ENCODE results near the gene CDR2. TPM values are rescaled to one million over a fixed set of nuclear protein-coding genes. Genes with fewer than 3 reads are reported as not detected.

The CDR2 gene
- 37.4 to 46.3 TPM (median 43.3 TPM) in 5 replicates for total RNA-seq (2022; extraction: Qiagen RNA extraction)

DNA sequence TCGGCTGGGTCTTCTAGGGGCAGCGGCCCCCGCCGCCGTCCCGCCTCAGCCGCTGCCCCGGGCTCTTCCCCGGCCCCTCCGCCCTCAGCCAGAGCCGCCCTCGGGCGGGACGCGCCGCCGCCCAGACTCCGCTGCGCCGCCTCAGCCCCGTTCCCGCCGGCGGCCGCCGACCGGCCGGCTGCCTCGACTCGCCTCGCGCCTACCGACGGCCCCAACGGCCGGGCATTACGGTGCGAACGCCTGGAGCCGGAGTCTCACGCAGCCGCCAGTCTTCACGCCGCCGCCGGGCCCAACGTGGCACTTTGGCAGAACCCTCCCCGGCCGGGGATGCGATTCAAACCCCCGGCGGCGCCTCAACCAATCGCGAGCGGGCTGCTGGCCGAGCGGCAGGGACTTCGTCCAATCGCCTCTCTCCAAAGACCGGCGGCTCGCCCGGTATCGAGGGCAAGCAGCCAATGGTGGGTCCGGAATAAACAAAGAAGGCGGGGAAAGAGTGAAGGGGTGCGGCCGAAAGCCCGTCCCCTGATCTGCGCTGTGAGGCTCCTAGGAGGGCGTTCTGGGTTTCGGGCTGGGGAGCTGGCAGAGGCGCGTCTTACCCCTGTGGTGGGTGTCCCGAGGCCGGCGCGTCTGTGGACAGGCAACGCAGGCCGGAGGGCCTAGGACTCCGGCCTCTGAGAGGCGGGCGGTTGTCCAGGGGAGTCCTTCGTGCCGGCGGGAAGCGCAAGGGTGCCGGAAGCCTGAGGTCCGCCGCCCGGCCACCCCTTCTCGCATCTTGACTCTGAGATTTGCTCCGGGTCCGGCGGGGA lies at the start of gene CDR2:
TSS of gene CDR2 (minus strand) at position 309 of the 806 bp plus-strand sequence. CDS start 310 bp downstream, outside the sequence.

DNA sequence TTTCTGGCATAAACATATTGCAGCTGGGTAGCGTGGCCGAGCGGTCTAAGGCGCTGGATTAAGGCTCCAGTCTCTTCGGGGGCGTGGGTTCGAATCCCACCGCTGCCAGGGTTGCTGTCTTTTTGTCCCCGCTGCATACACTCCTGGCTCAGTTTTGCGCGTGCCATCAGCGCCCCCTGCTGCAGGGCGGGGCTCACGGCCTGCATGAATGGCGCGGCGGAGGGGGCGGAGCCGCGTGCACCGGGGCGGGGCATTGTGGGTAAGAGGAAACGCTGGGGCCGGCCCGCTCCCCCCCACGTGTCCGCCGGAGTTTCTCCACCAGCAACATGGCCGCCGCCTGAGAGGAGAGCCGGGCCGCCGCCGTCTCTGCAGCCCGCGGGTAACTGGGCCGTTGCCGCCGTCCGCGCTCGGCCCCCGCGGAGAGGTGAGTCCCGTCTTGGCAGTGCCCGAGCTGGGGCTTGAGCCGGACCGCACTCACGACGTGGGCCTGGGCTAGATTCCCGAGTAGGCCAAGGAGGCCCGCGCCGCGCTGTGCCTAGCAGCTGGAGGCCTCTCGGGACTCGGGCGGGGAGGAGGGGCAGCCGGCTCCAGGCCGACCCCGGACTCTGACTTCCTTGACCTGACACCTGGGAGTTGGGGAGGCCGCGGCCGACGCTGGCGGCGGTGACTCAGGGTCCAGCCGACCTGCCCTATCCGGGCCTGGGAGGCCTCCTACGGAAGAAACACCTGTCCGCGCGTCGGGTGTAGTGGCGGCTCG lies 77.1 kb downstream of the CDR2 start, which contains the start of gene POLR3E:
TSS of gene POLR3E (plus strand) at position 296 of the 757 bp plus-strand sequence. CDS start 5,560 bp downstream, outside the sequence.

Other genes starting within 250 kb of the CDR2 start
- gene SDR42E2, start 212.1 kb downstream of the CDR2 start, total RNA-seq (2022; extraction: Qiagen RNA extraction): not detected in 5 replicates
- gene EEF2K, start 168.3 kb downstream of the CDR2 start, total RNA-seq (2022; extraction: Qiagen RNA extraction): 11.1 to 16.4 TPM (median 13.7 TPM) in 5 replicates
- 26.5 to 40.2 TPM (median 37.6 TPM) in 5 replicates for gene POLR3E, start 77.2 kb downstream of the CDR2 start, total RNA-seq (2022; extraction: Qiagen RNA extraction)
- 23.2 to 30.5 TPM (median 26.7 TPM) in 5 replicates for gene NPIPB5, start 136.3 kb upstream of the CDR2 start, total RNA-seq (2022; extraction: Qiagen RNA extraction)

Measured in A549 treated with CORT108297 at 1 μM for 4 hours (cell line).